Bone marrow (tissue), 2 donors: ENCODE measurements around the gene COPS7B.

Source experiments
- DNase-seq, 2 donors: peaks; one replicate each; lab custom pipeline; 2025; lab: John Stamatoyannopoulos, UW

The COPS7B gene

GRCh38 chr2:231785822-231786176 is 446 bp upstream of the COPS7B start:
- no peak for DNase-seq

- DNase-seq = no peak
Measured at GRCh38 chr2:231786917-231787292, 660 bp downstream of the COPS7B start.

GRCh38 chr2:231791107-231791506 is 4.9 kb downstream of the COPS7B start:
- DNase-seq = no peak

GRCh38 chr2:231794383-231794782 is 8.1 kb downstream of the COPS7B start:
- DNase-seq = no peak

- DNase-seq = no peak
Measured at GRCh38 chr2:231795525-231796327, 9.5 kb downstream of the COPS7B start.

- DNase-seq = no peak
Measured at GRCh38 chr2:231800493-231801091, 14.3 kb downstream of the COPS7B start.

- DNase-seq = no peak
Measured at GRCh38 chr2:231803501-231804138, 17.4 kb downstream of the COPS7B start.

- no peak for DNase-seq
Measured at GRCh38 chr2:231807020-231807419, 20.8 kb downstream of the COPS7B start.

GRCh38 chr2:231810905-231811304 is 24.7 kb downstream of the COPS7B start:
- no peak for DNase-seq

- DNase-seq = no peak
Measured at GRCh38 chr2:231816327-231817026, 30.2 kb downstream of the COPS7B start.

- DNase-seq = no peak
Measured at GRCh38 chr2:231819447-231820042, 33.3 kb downstream of the COPS7B start.

GRCh38 chr2:231820786-231821303 is 34.6 kb downstream of the COPS7B start:
- no peak for DNase-seq

GRCh38 chr2:231821908-231822307 is 35.7 kb downstream of the COPS7B start:
- DNase-seq = no peak

GRCh38 chr2:231853105-231853504 is 66.9 kb downstream of the COPS7B start:
- no peak for DNase-seq

GRCh38 chr2:231854616-231855125 is 68.4 kb downstream of the COPS7B start:
- DNase-seq = no peak

GRCh38 chr2:231856959-231857358 is 70.7 kb downstream of the COPS7B start:
- DNase-seq = no peak
